HFFc6 (cell line): ENCODE measurements around the gene MOK. TPM values are rescaled to one million over a fixed set of nuclear protein-coding genes. Genes with fewer than 3 reads are reported as not detected.

Experiments used
- DNase-seq: peaks from one replicate; pipeline ENCODE4 v3.0.0-alpha.2; 2018
- H3K27ac Mint-ChIP-seq: 2 replicates; pipeline ENCODE4 v1.8.0; 2020; ENCODE audit warnings: mild to moderate bottlenecking, mixed read lengths
- H3K27me3 Mint-ChIP-seq: 2 replicates; pipeline ENCODE4 v1.8.0; 2021; ENCODE audit warnings: mild to moderate bottlenecking, moderate library complexity, mixed read lengths; ENCODE audit not compliant: insufficient read depth
- H3K36me3 Mint-ChIP-seq: 2 replicates; pipeline ENCODE4 v1.8.0; 2021; ENCODE audit warnings: low read depth, mixed read lengths
- H3K4me1 Mint-ChIP-seq: 2 replicates; pipeline ENCODE4 v1.8.0; 2020; ENCODE audit warnings: low read depth, mixed read lengths
- H3K4me3 Mint-ChIP-seq: 2 replicates; pipeline ENCODE4 v1.8.0; 2020; ENCODE audit warnings: mild to moderate bottlenecking, moderate library complexity, mixed read lengths
- H3K9me3 Mint-ChIP-seq: 2 replicates; pipeline ENCODE4 v1.8.0; 2020; ENCODE audit warnings: mild to moderate bottlenecking, mixed read lengths
- CTCF ChIP-seq: fragments of 200-600 bp; sonication (generic); IDR thresholded peaks from 2 replicates; pipeline ENCODE4 v1.5.0; 2021; ENCODE audit warnings: antibody characterized with exemption, mild to moderate bottlenecking
- total RNA-seq, 6 experiments: library from RNA; stranded (reverse); fragmentation: NEBNext Ultra II Directional; extraction: Animal tissue kit (Norgen Biotek cat#: 25700); gene quantifications; 2 replicates in 1 of 6; 3 replicates in 5 of 6; pipeline ENCODE4 v1.2.3, GENCODE V29; 2021

Gene MOK
- total RNA-seq, 6 experiments from 2014 or later: 11.5 to 18.7 (median 14.8) TPM

- no peak for DNase-seq
- Mint-ChIP-seq H3K9me3 (no peaks in the 10 kb centered on the region), H3K36me3 (peaks cover 14% of the 10 kb centered on the region), H3K4me3 (no peak overlapping the region), H3K27me3 (peaks cover 1% of the 10 kb centered on the region; the same call in 1 of the 2 replicates), H3K4me1 (peaks cover 5% of the 10 kb centered on the region), H3K27ac (no peak overlapping the region)
- TF ChIP-seq CTCF: no peak
These were observed 97.1 kb downstream of the MOK start for GRCh38 chr14:102207831-102208365.

GRCh38 chr14:102206918-102207317, 98.0 kb downstream of the MOK start:
- Mint-ChIP-seq H3K27ac (no peak overlapping the region), H3K27me3 (peaks cover 1% of the 10 kb centered on the region; the same call in 1 of the 2 replicates), H3K36me3 (peaks cover 14% of the 10 kb centered on the region), H3K4me3 (no peak overlapping the region), H3K9me3 (no peaks in the 10 kb centered on the region), H3K4me1 (peaks cover 5% of the 10 kb centered on the region)
- no peak for TF ChIP-seq CTCF
- DNase-seq: no peak

GRCh38 chr14:102205560-102205959, 99.4 kb downstream of the MOK start:
- no peak overlapping the region for H3K4me3 Mint-ChIP-seq
- H3K27ac Mint-ChIP-seq: no peak overlapping the region
- peaks cover 1% of the 10 kb centered on the region; the same call in 1 of the 2 replicates for H3K27me3 Mint-ChIP-seq
- H3K36me3 Mint-ChIP-seq: peaks cover 14% of the 10 kb centered on the region
- peaks cover 5% of the 10 kb centered on the region for H3K4me1 Mint-ChIP-seq
- no peak for TF ChIP-seq CTCF
- DNase-seq: no peak
- no peaks in the 10 kb centered on the region for H3K9me3 Mint-ChIP-seq

GRCh38 chr14:102203382-102203781, 101.6 kb downstream of the MOK start:
- Mint-ChIP-seq H3K4me3 (no peak overlapping the region), H3K27me3 (no peaks in the 10 kb centered on the region; the same call in 1 of the 2 replicates), H3K9me3 (no peaks in the 10 kb centered on the region), H3K4me1 (no peaks in the 10 kb centered on the region; the same call in 1 of the 2 replicates), H3K27ac (no peak overlapping the region), H3K36me3 (peaks cover 19% of the 10 kb centered on the region)
- no peak for TF ChIP-seq CTCF
- DNase-seq: no peak

GRCh38 chr14:102202944-102203343, 102.0 kb downstream of the MOK start:
- Mint-ChIP-seq H3K27me3 (no peaks in the 10 kb centered on the region; the same call in 1 of the 2 replicates), H3K4me3 (no peak overlapping the region), H3K36me3 (peaks cover 20% of the 10 kb centered on the region), H3K9me3 (no peaks in the 10 kb centered on the region), H3K4me1 (no peaks in the 10 kb centered on the region; the same call in 1 of the 2 replicates), H3K27ac (no peak overlapping the region)
- no peak for TF ChIP-seq CTCF
- no peak for DNase-seq
